Astrocyte of the cerebellum (primary cell): ENCODE results near the gene INS.
"Not testable (repeated sequence)": the region's sequence is repeated elsewhere in the genome, so short reads cannot be mapped to it uniquely, and the experiment has no call there.

Source experiments
- DNase-seq: peaks from one replicate; pipeline ENCODE4 v3.0.0-alpha.2; 2011; ENCODE audit warnings: low read depth
- H3K4me3 ChIP-seq: 2 replicates; pipeline ENCODE4 v1.5.1; 2011; ENCODE audit warnings: mild to moderate bottlenecking, low read depth, low read length, moderate library complexity
- in situ Hi-C: cut with HindIII; loops from 2 replicates; pipeline ENCODE4 v1.10.0; 2017; ENCODE audit warnings: low sequenced_read_pairs
- TF ChIP-seq, protein P1 (sequence below): IDR thresholded peaks from 2 replicates; pipeline ENCODE4 v1.5.1; 2012; ENCODE audit warnings: low read length, low read depth, moderate library complexity, mild to moderate bottlenecking; ENCODE audit errors: missing control alignments

The INS gene

DNA sequence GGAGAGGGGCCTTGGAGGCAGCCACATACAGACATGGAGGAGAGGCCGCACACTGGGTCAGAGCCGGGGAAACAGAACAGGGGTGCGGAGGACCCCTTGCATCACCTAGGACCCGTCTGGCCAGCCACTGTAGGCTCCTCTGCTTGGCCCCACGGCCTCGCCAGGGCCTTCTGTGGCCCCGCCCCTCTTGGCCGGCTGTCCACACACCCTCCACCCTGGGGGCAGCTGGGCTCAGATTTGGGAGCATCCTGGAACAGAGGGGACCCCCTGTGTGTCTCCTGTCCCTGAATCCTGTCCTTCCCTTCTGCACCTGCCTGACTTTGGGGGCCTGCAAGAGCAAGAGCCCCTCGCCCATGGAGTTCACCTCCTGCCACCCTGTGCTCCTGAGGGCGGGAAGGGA lies 18.5 kb upstream of the INS start:
- in situ Hi-C loops, result no loop called here
- DNase-seq, result no peak
- no peak overlapping the region for H3K4me3 ChIP-seq
- TF ChIP-seq, protein P1, sequence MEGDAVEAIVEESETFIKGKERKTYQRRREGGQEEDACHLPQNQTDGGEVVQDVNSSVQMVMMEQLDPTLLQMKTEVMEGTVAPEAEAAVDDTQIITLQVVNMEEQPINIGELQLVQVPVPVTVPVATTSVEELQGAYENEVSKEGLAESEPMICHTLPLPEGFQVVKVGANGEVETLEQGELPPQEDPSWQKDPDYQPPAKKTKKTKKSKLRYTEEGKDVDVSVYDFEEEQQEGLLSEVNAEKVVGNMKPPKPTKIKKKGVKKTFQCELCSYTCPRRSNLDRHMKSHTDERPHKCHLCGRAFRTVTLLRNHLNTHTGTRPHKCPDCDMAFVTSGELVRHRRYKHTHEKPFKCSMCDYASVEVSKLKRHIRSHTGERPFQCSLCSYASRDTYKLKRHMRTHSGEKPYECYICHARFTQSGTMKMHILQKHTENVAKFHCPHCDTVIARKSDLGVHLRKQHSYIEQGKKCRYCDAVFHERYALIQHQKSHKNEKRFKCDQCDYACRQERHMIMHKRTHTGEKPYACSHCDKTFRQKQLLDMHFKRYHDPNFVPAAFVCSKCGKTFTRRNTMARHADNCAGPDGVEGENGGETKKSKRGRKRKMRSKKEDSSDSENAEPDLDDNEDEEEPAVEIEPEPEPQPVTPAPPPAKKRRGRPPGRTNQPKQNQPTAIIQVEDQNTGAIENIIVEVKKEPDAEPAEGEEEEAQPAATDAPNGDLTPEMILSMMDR, result no peak

DNA sequence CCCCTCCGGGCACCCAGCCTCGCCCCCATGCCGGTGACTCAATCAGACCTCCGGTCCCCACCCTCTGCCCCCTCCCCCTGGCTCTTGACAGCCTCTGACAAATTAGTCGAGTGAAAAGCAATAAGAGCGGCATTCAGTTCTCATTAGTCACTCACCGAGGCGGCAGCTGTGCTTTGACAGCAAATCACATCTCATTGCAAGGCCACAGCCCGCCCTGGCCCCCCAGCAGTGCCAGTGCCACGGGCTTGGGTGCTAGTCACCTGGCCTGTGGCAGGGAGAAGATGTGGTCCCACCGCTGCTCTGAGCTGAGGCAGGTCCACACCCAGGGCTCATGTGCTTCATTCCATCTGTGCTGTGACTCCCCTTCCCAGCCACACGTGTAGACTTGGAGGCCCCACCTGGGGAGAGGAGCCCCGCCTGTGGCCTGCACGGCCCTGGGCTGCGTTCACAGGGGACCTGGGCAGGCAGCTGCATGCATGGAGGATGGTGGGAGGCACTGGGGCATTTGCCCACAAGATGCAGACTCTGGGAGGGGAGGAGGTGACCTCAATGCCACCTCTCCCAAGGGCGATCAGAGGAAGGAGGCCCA lies 18.0 kb upstream of the INS start:
- DNase-seq, result peak; percentile 29
- in situ Hi-C loops, result no loop called here
- no peak overlapping the region for H3K4me3 ChIP-seq
- TF ChIP-seq, protein P1, result no peak

DNA sequence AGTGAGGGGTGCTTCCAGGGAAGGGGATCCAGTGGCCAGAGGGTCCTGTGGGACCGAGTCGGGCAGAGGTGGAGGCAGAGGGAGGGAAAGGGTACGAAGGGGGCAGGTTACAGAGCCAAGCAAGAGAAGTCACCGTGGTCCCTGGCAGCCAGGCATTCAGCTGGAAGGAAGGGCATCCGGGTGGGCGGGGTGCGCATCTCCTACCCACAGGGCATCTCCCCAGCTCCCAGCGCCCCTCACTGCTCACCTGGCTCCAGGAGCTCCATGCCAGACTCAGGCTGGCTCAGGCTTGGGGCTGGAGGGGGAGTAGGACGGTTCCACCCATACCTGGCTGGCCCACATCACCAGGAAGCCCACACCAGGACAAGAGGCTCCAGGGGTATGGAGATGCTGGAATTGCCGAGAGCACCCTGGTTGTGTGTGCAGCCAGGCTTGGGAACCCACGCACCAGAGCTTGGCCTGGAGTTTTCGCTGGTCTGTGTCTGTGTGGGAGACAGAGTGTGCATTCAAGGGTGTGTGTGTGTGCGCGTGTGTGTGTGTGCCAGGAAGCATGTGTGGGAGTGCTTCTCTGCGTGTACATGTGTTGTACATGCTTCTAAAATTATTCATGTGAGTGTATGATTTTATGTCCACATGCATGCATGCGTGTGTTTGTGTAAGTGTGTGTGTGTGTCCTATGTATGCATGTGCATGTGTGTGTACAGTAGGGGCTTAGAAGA lies 17.2 kb upstream of the INS start:
- in situ Hi-C loops, H3K4me3 ChIP-seq, DNase-seq: not testable (repeated sequence)

DNA sequence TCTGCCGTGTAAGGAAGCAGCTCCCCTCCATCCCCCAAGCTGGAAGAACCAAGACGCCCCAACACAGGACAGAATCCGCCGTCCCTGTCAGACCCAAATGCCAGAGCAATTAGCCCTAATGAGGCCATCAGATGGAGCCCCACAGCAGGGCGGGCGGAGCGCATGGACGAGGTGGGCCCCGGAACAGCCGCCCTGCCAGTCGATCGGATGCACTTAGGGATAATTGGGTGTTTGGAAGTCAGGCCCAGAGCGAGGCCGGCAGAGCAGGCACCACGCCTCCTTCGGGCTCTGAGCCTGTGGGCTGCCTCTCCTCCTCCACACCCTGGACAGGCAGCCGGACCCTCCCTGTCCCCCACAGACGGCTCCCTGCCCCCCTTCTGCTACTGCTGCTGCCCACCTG lies 16.1 kb upstream of the INS start:
- TF ChIP-seq, protein P1, result no peak
- no peak for DNase-seq
- no peak overlapping the region for H3K4me3 ChIP-seq
- in situ Hi-C loops, result no loop called here

DNA sequence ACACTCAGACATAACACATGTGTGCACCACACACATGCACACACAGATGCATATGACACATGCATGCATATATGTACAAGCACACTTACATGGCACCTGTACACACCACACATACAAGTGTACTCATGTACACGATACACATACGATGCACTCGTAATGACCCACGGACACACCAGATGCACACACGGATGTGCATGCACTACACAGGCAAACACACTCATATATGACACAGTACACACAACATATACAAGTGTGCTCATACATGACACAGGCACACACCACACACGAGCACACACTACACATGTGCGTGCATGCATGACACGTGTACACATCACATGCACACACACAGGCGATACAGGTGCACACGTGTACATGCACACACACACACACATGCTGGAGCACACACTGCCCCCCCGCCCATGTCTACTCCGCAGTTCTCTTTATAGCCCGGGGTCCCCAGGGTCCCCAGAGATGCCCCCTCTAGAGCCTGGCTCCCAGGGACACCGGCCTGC lies 15.4 kb upstream of the INS start:
- no peak overlapping the region for H3K4me3 ChIP-seq
- TF ChIP-seq, protein P1, result no peak
- in situ Hi-C loops, result no loop called here
- no peak for DNase-seq

DNA sequence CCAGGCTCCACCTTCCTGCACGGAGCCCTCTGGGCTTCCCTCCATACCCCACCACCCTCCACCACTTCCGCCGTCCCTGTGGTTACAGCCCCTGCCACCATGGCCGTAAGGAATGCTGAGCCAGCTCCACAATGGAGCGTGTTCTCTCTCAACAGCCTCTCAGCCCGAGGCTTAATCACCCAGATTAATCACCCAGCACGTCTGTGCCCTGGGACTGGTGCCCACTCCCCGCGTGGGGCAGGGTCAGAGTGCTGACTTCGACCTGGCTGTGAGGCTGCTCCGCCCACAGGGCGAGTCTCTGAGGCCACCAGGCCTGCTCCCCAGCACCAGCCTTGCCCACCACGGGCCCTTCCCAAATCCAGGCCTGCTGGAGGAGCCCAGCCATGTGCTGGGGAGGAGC lies 14.7 kb upstream of the INS start:
- TF ChIP-seq, protein P1, result no peak
- H3K4me3 ChIP-seq, result no peak overlapping the region
- DNase-seq, result peak; percentile 82
- in situ Hi-C loops, result no loop called here

DNA sequence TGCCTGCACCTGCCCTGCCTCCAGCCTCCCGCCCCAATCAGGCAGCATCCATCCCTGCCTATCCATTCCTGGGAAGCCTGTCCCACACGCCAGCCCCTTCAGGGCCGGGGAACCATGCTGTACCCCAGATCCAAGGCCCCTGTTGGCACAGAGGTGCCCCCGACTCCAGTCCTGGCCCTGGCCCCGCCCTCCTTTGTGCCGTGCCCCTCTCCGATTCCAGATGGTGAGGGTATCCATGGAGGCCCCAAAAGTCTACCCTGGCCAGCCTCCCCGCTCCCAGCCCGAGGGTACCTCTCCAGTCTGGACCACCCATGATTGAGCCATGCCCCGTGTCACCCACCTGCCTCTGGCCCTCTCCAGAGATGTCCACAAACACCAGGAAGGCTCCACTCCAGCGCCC lies 13.4 kb upstream of the INS start:
- in situ Hi-C loops, result no loop called here
- DNase-seq, result no peak
- TF ChIP-seq, protein P1, result no peak
- no peak overlapping the region for H3K4me3 ChIP-seq
